Thoracic aorta (tissue), 2 donors: Measurements from ENCODE around the gene AATK. TPM values are rescaled to one million over a fixed set of nuclear protein-coding genes. Genes with fewer than 3 reads are reported as not detected.

Experiments used
- ATAC-seq: fragments of 150-250 bp; one replicate; pipeline ENCODE4 v1.8.0; 2017; ENCODE audit warnings: low read depth; ENCODE audit not compliant: insufficient number of reproducible peaks, low FRiP score
- DNase-seq: peaks from one replicate; pipeline ENCODE4 v3.0.0-alpha.2; 2020; ENCODE audit warnings: low spot score
- H3K27ac ChIP-seq, 2 donors: fragments of 200-600 bp; sonication (generic); 1 replicate in 1 of 2; 2 replicates in 1 of 2; pipeline ENCODE4 v1.5.1; 2016; ENCODE audit warnings: mild to moderate bottlenecking in 2 of 2, moderate library complexity in 2 of 2
- H3K27me3 ChIP-seq: fragments of 200-600 bp; sonication (generic); replicated peaks from 2 replicates; pipeline ENCODE4 v1.6.0; 2016; ENCODE audit warnings: mild to moderate bottlenecking; ENCODE audit not compliant: insufficient read depth
- H3K36me3 ChIP-seq: fragments of 200-600 bp; sonication (generic); one replicate; pipeline ENCODE4 v1.5.1; 2016
- H3K4me1 ChIP-seq, 2 donors: fragments of 200-600 bp; sonication (generic); 1 replicate in 1 of 2; 2 replicates in 1 of 2; pipeline versions ENCODE4 v1.5.1 to v1.6.0; 2016; ENCODE audit warnings: low read depth in 2 of 2, mild to moderate bottlenecking in 1 of 2; ENCODE audit not compliant: control insufficient read depth in 1 of 2
- H3K4me3 ChIP-seq: fragments of 200-600 bp; sonication (generic); 2 replicates; pipeline ENCODE4 v1.5.1; 2016; ENCODE audit warnings: mild to moderate bottlenecking
- H3K9me3 ChIP-seq: fragments of 200-600 bp; sonication (generic); 2 replicates; pipeline ENCODE4 v1.5.1; 2016
- CTCF ChIP-seq: fragments of 200-600 bp; sonication (generic); IDR thresholded peaks from one replicate; pipeline ENCODE4 v1.5.1; 2019; ENCODE audit warnings: antibody characterized with exemption
- total RNA-seq, 2 donors: library from RNA; depleted of rRNA; stranded (reverse); fragments of >200 nt; gene quantifications; one replicate each; pipeline versions ENCODE4 v1.1.0 to v1.2.3, GENCODE V29; 2016

The AATK gene
- total RNA-seq, 2 donors from 2014 or later, result 6.1 to 19.8 TPM

- ATAC-seq, result no peak
- no peaks in the 10 kb centered on the region for H3K9me3 ChIP-seq
- H3K4me1 ChIP-seq, result no peaks in the 10 kb centered on the region
- no peak for DNase-seq
- no peak for TF ChIP-seq CTCF
- H3K27ac ChIP-seq, result no peak overlapping the region
- H3K36me3 ChIP-seq, result no peaks in the 10 kb centered on the region
- H3K4me3 ChIP-seq, result no peak overlapping the region
- no peaks in the 10 kb centered on the region for H3K27me3 ChIP-seq
Observed at GRCh38 chr17:81178136-81179091, 12.4 kb upstream of the AATK start.

GRCh38 chr17:81176666-81177065, 10.6 kb upstream of the AATK start:
- H3K27me3 ChIP-seq, result no peaks in the 10 kb centered on the region
- ATAC-seq (no peak), DNase-seq (no peak)
- no peak overlapping the region for H3K27ac ChIP-seq
- H3K9me3 ChIP-seq, result no peaks in the 10 kb centered on the region
- TF ChIP-seq CTCF, result no peak
- H3K4me3 ChIP-seq, result no peak overlapping the region
- H3K36me3 ChIP-seq, result no peaks in the 10 kb centered on the region
- H3K4me1 ChIP-seq, result no peaks in the 10 kb centered on the region

- H3K4me3 ChIP-seq, result no peak overlapping the region
- no peaks in the 10 kb centered on the region for H3K36me3 ChIP-seq
- H3K27ac ChIP-seq, result no peak overlapping the region
- ATAC-seq, result no peak
- H3K27me3 ChIP-seq, result no peaks in the 10 kb centered on the region
- DNase-seq, result no peak
- H3K4me1 ChIP-seq, result no peaks in the 10 kb centered on the region
- no peak for TF ChIP-seq CTCF
- no peaks in the 10 kb centered on the region for H3K9me3 ChIP-seq
Observed at GRCh38 chr17:81173762-81174155, 7.7 kb upstream of the AATK start.

GRCh38 chr17:81173052-81173761, 7.2 kb upstream of the AATK start:
- DNase-seq, result no peak
- Histone ChIP-seq H3K4me3 (no peak overlapping the region), H3K27me3 (no peaks in the 10 kb centered on the region), H3K27ac (no peak overlapping the region), H3K4me1 (no peaks in the 10 kb centered on the region), H3K36me3 (no peaks in the 10 kb centered on the region), H3K9me3 (no peaks in the 10 kb centered on the region)
- ATAC-seq, result no peak
- TF ChIP-seq CTCF, result no peak

GRCh38 chr17:81171941-81172340, 5.9 kb upstream of the AATK start:
- no peaks in the 10 kb centered on the region for H3K27me3 ChIP-seq
- no peaks in the 10 kb centered on the region for H3K4me1 ChIP-seq
- ATAC-seq (no peak), DNase-seq (no peak)
- H3K4me3 ChIP-seq, result no peak overlapping the region
- no peak overlapping the region for H3K27ac ChIP-seq
- TF ChIP-seq CTCF, result no peak
- no peaks in the 10 kb centered on the region for H3K36me3 ChIP-seq
- no peaks in the 10 kb centered on the region for H3K9me3 ChIP-seq
